Parietal lobe (tissue), 1 donor: ENCODE data around the gene NKAIN1. TPM values are rescaled to one million over a fixed set of nuclear protein-coding genes. Genes with fewer than 3 reads are reported as not detected.

Experiments
- total RNA-seq: library from RNA; depleted of rRNA; stranded (reverse); fragments of >200 nt; gene quantifications from one replicate; pipeline ENCODE4 v1.2.3, GENCODE V29; 2014

The NKAIN1 gene
- 48.8 TPM for total RNA-seq

GRCh38 chr1:31239653-31240241, at the start of gene NKAIN1:
Gene NKAIN1 (minus strand): TSS chr1:31239887. CDS start chr1:31239547, 340 bp downstream.

Other genes with a start within 250 kb of the NKAIN1 start
- gene PUM1, start 174.2 kb downstream of the NKAIN1 start, total RNA-seq: 180 TPM
- 111 TPM for gene SNRNP40, start 56.9 kb upstream of the NKAIN1 start, total RNA-seq
- gene ZCCHC17, start 57.1 kb upstream of the NKAIN1 start, total RNA-seq: 38.5 TPM
- gene FABP3, start 133.2 kb upstream of the NKAIN1 start, total RNA-seq: 139 TPM
- 2.2 TPM for gene SERINC2, start 173.3 kb upstream of the NKAIN1 start, total RNA-seq